ENCODE results near the gene MGAT4A. TPM values are rescaled to one million over a fixed set of nuclear protein-coding genes. Genes with fewer than 3 reads are reported as not detected.

MGAT4A gene
- total and polyA plus RNA-seq, 2 of the 8 experiments (the other 6 are each of a cell fraction or from before 2014, with no cell fraction given) = 1.4 to 7.7 TPM

DNA sequence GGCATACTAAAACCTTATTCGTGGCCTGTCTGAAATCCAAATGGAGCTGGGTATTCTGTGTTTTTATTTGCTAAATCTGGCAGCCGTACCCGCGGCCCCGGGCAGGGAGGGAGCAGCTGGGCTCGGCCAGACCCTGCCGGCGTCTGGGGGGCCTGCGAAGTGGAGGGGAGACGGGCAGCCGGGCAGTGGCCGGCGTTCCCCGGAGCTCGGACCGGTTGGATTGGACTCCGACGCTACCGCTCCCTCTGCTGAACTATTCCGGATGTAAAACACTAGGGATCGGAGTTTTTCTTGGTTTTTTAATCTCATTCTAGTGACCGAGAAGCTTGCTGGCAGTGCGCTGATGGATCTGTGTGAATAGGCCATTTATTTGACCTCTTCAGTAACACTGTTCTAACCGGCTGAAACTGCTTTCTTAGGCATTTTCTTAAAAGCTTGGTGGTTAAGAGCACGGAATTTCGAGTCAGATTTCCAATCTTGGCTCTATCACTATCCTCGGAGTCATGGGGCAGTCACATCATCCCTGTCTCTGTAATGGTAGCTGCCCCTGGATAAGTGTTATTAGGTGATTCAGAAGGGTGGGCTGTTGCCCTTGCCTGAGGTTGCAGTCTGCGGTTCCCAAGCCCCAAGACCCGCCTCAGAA lies 121.8 kb downstream of the MGAT4A start:
- TF ChIP-seq RNF2 (IDR thresholded peaks at IDR 0.05; ENCODE audit: borderline replicate concordance, low read depth, low read length, missing control alignments, poor library complexity, severe bottlenecking) (no peak), ASH2L (IDR thresholded peaks at IDR 0.05; ENCODE audit: low read length) (no peak), GTF2F1 (IDR thresholded peaks at IDR 0.05; ENCODE audit: borderline replicate concordance, low read depth, low read length) (no peak), SIN3A (conservative IDR thresholded peaks at IDR 0.05 in 1 of 2, IDR thresholded peaks at IDR 0.05 in 1 of 2; ENCODE audit: low read depth in 1 of 2, low read length in 2 of 2) (0 out of 4 replicates have a peak, but pooled peaks of 1 of the 2 experiments have one; percentile 0), ATF3 (IDR thresholded peaks at IDR 0.05; ENCODE audit: insufficient read depth, low read depth, low read length) (no peak), TBP (IDR thresholded peaks at IDR 0.05; ENCODE audit: low read depth, low read length) (no peak), SP2 (IDR thresholded peaks at IDR 0.05; ENCODE audit: low read length) (no peak), SUZ12 (IDR thresholded peaks at IDR 0.05; ENCODE audit: low read length) (no peak)
- TF ChIP-seq, protein P1, sequence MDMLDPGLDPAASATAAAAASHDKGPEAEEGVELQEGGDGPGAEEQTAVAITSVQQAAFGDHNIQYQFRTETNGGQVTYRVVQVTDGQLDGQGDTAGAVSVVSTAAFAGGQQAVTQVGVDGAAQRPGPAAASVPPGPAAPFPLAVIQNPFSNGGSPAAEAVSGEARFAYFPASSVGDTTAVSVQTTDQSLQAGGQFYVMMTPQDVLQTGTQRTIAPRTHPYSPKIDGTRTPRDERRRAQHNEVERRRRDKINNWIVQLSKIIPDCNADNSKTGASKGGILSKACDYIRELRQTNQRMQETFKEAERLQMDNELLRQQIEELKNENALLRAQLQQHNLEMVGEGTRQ (IDR thresholded peaks at IDR 0.05; ENCODE audit: low read length) = no peak
- no peak overlapping the region for H4K5ac ChIP-seq (ENCODE audit: insufficient read length, low read depth, low read length)
- no peak overlapping the region for H3K23ac ChIP-seq (ENCODE audit: insufficient read length)

More for the DNA sequence above, 121.8 kb downstream of the MGAT4A start:
- ChIA-PET CTCF (ENCODE audit: partially characterized antibody) (interaction anchor here (0.9 to 1.1 kb wide), 3 partner anchors 10 to 227 kb away, joined by 3 read pairs; no protein-coding TSS in a partner anchor), POLR2A (ENCODE audit: partially characterized antibody) (interaction anchor here (1.1 to 1.4 kb wide), 2 partner anchors 8 to 10 kb away, joined by 6 to 7 read pairs; no protein-coding TSS in a partner anchor)
- Histone ChIP-seq H2BK5ac (ENCODE audit: low read depth, low read length) (0 out of 2 replicates have a peak overlapping the region, but pooled peaks have one; percentile 84), H2BK120ac (replicated peaks; ENCODE audit: low read depth, low read length) (no peak overlapping the region), H3K56ac (replicated peaks; ENCODE audit: insufficient read length, low read depth, low read length) (no peak overlapping the region), H4K91ac (replicated peaks; ENCODE audit: insufficient read length, low read length) (no peak overlapping the region), H3K79me1 (ENCODE audit: low read depth, low read length) (peaks cover 7% of the 10 kb centered on the region; the same call in 1 of the 2 replicates), H3K27ac (ENCODE audit: low read depth, low read length) (peak overlapping the region; percentile 90; the same call in 1 of the 2 replicates), H4K20me1 (replicated peaks in 1 of 2; ENCODE audit: control insufficient read depth in 1 of 2, insufficient read depth in 2 of 2, low read length in 2 of 2) (peaks cover 0 to 7% of the 10 kb centered on the region in 2 experiments), H2BK12ac (ENCODE audit: low read depth, low read length) (no peak overlapping the region), H3K4me1 (replicated peaks in 1 of 4; ENCODE audit: control insufficient read depth in 3 of 4, insufficient read depth in 4 of 4, low read length in 3 of 4) (peaks cover 0 to 10% (median 4%) of the 10 kb centered on the region in 4 experiments; a peak in 2 of 7 replicates), H3K27me3 (replicated peaks in 1 of 4; ENCODE audit: control insufficient read depth in 3 of 4, extremely low read depth in 1 of 4, insufficient read depth in 3 of 4, low read length in 3 of 4) (no peaks in the 10 kb centered on the region), H3K9ac (replicated peaks in 1 of 4; ENCODE audit: extremely low read depth in 1 of 4, low read depth in 3 of 4, low read length in 3 of 4) (peak overlapping the region; percentile 88 to 92 (median 90)), H3K36me3 (ENCODE audit: control insufficient read depth in 2 of 4, insufficient read depth in 4 of 4, low read length in 3 of 4) (peaks cover 2 to 42% (median 11%) of the 10 kb centered on the region in 4 experiments; a peak in 7 of 8 replicates), H2BK15ac (ENCODE audit: low read length) (no peak overlapping the region), H3K18ac (ENCODE audit: extremely low read depth, low read length) (no peak overlapping the region), H2AK5ac (ENCODE audit: low read depth, low read length) (no peak overlapping the region), H3K23me2 (ENCODE audit: low read depth, low read length) (peaks cover 8% of the 10 kb centered on the region), H4K8ac (ENCODE audit: extremely low read depth, insufficient read depth, low read length) (peak overlapping the region; percentile 88; the same call in 1 of the 2 replicates), H3K9me3 (ENCODE audit: insufficient read depth in 2 of 2, low read depth in 1 of 2, low read length in 1 of 2) (no peaks in the 10 kb centered on the region), H2BK20ac (ENCODE audit: low read length) (no peak overlapping the region), H2AFZ (ENCODE audit: low read length) (peak overlapping the region; percentile 10; the same call in 1 of the 2 replicates), H3K4ac (replicated peaks; ENCODE audit: insufficient read length, low read depth, low read length) (no peak overlapping the region), H3K4me3 (ENCODE audit: extremely low read depth in 1 of 4, insufficient read depth in 2 of 4, low read depth in 3 of 4, low read length in 4 of 4) (peak overlapping the region; percentile 69 to 87 (median 80)), H3K4me2 (ENCODE audit: insufficient read depth in 1 of 2, low read depth in 2 of 2, low read length in 2 of 2) (peak overlapping the region; percentile 87 to 98), H3K14ac (ENCODE audit: insufficient read length) (no peak overlapping the region), H3K79me2 (ENCODE audit: control insufficient read depth in 1 of 2, insufficient read depth in 2 of 2, low read length in 2 of 2) (peaks cover 17 to 47% of the 10 kb centered on the region in 2 experiments)
- no peak for DNase-seq (ENCODE audit: low read depth in 1 of 2, low spot score in 2 of 2)
- 8% methylated on average over 29 of the region's 29 CpGs; no CpG with 5 or more reads in 1 of the 2 experiments for WGBS, 2 experiments (ENCODE audit: extremely low coverage in 1 of 2, insufficient coverage in 1 of 2, insufficient read length in 1 of 2, insufficient replicate concordance in 2 of 2, low coverage in 1 of 2, low lambda C conversion rate in 2 of 2, missing lambda C conversion rate in 1 of 2)
- no peak for FAIRE-seq

Measured in H1 (cell line).